ENCODE results near the gene SLC31A1.

Gene SLC31A1

DNA sequence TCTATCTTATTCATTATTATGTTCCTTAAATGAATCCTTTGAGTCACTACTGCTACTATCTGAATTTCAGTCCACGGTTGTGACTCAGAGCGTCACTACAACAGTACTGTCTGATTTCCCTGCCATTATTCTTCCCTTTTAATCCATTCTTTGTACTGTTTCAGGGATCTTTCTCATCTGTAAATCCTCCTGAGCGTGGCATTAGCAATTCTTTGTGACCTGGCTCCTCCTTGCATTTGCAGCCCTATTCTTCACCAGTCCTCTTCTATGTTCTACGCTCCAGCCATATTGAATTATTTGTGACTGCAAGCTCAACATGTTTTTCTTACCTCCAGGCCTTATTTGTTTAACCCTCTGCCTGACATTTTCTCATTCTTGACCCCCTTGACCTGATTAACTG, 60.0 kb downstream of the SLC31A1 start:
- peaks cover 90% of the 10 kb centered on the region for H3K36me3 ChIP-seq (ENCODE audit: control insufficient read depth, low read length)
- H3K9me3 ChIP-seq (ENCODE audit: control insufficient read depth, insufficient read depth, low read length): no peaks in the 10 kb centered on the region

GRCh38 chr9:113289091-113289490, 67.7 kb downstream of the SLC31A1 start:
- TF ChIP-seq, protein P1, sequence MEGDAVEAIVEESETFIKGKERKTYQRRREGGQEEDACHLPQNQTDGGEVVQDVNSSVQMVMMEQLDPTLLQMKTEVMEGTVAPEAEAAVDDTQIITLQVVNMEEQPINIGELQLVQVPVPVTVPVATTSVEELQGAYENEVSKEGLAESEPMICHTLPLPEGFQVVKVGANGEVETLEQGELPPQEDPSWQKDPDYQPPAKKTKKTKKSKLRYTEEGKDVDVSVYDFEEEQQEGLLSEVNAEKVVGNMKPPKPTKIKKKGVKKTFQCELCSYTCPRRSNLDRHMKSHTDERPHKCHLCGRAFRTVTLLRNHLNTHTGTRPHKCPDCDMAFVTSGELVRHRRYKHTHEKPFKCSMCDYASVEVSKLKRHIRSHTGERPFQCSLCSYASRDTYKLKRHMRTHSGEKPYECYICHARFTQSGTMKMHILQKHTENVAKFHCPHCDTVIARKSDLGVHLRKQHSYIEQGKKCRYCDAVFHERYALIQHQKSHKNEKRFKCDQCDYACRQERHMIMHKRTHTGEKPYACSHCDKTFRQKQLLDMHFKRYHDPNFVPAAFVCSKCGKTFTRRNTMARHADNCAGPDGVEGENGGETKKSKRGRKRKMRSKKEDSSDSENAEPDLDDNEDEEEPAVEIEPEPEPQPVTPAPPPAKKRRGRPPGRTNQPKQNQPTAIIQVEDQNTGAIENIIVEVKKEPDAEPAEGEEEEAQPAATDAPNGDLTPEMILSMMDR (IDR thresholded peaks at IDR 0.05; ENCODE audit: low read depth, low read length, poor library complexity, severe bottlenecking): no peak
- TF ChIP-seq EZH2phosphoT487 (IDR thresholded peaks at IDR 0.05; ENCODE audit: borderline replicate concordance, low read length): no peak

More for the DNA sequence above, 60.0 kb downstream of the SLC31A1 start:
- H3K4me3 ChIP-seq (ENCODE audit: low read length): no peak overlapping the region
- peaks cover 36% of the 10 kb centered on the region for H3K79me2 ChIP-seq (ENCODE audit: control insufficient read depth, low read length)
- no peak overlapping the region for H3K4me2 ChIP-seq (ENCODE audit: low read length)
- no peak for TF ChIP-seq EZH2phosphoT487 (IDR thresholded peaks at IDR 0.05; ENCODE audit: borderline replicate concordance, low read length)
- TF ChIP-seq, protein P1 (IDR thresholded peaks at IDR 0.05; ENCODE audit: low read depth, low read length, poor library complexity, severe bottlenecking): no peak
- no peaks in the 10 kb centered on the region for H4K20me1 ChIP-seq (ENCODE audit: control insufficient read depth, insufficient read depth, low read depth, low read length)
- peaks cover 10% of the 10 kb centered on the region for H3K4me1 ChIP-seq (ENCODE audit: control insufficient read depth, low read length)
- no peak overlapping the region for H3K27ac ChIP-seq (ENCODE audit: low read depth, low read length)
- H3F3A ChIP-seq (ENCODE audit: control insufficient read depth, insufficient read depth): no peaks in the 10 kb centered on the region
- H3K9me2 ChIP-seq (replicated peaks; ENCODE audit: control insufficient read depth, low read length): no peaks in the 10 kb centered on the region
- H3K27me3 ChIP-seq (ENCODE audit: control insufficient read depth, low read length): no peaks in the 10 kb centered on the region

GRCh38 chr9:113290052-113290607, 68.8 kb downstream of the SLC31A1 start:
- Histone ChIP-seq H4K20me1 (ENCODE audit: control insufficient read depth, insufficient read depth, low read depth, low read length) (no peaks in the 10 kb centered on the region), H3K27me3 (ENCODE audit: control insufficient read depth, low read length) (no peaks in the 10 kb centered on the region), H3K9me3 (ENCODE audit: control insufficient read depth, insufficient read depth, low read length) (no peaks in the 10 kb centered on the region), H3F3A (ENCODE audit: control insufficient read depth, insufficient read depth) (peaks cover 8% of the 10 kb centered on the region; the same call in 1 of the 2 replicates), H3K9me2 (replicated peaks; ENCODE audit: control insufficient read depth, low read length) (no peaks in the 10 kb centered on the region), H3K4me3 (ENCODE audit: low read length) (no peak overlapping the region), H3K79me2 (ENCODE audit: control insufficient read depth, low read length) (no peaks in the 10 kb centered on the region), H3K27ac (ENCODE audit: low read depth, low read length) (no peak overlapping the region), H3K4me1 (ENCODE audit: control insufficient read depth, low read length) (no peaks in the 10 kb centered on the region), H3K36me3 (ENCODE audit: control insufficient read depth, low read length) (peaks cover 84% of the 10 kb centered on the region), H3K4me2 (ENCODE audit: low read length) (no peak overlapping the region)
- TF ChIP-seq EZH2phosphoT487 (IDR thresholded peaks at IDR 0.05; ENCODE audit: borderline replicate concordance, low read length): no peak
- TF ChIP-seq, protein P1 (IDR thresholded peaks at IDR 0.05; ENCODE audit: low read depth, low read length, poor library complexity, severe bottlenecking): no peak

More at GRCh38 chr9:113289091-113289490, 67.7 kb downstream of the SLC31A1 start:
- Histone ChIP-seq H3K9me2 (replicated peaks; ENCODE audit: control insufficient read depth, low read length) (no peaks in the 10 kb centered on the region), H3K36me3 (ENCODE audit: control insufficient read depth, low read length) (peaks cover 92% of the 10 kb centered on the region), H3F3A (ENCODE audit: control insufficient read depth, insufficient read depth) (peaks cover 5% of the 10 kb centered on the region; the same call in 1 of the 2 replicates), H3K9me3 (ENCODE audit: control insufficient read depth, insufficient read depth, low read length) (no peaks in the 10 kb centered on the region), H3K79me2 (ENCODE audit: control insufficient read depth, low read length) (no peaks in the 10 kb centered on the region), H3K4me1 (ENCODE audit: control insufficient read depth, low read length) (no peaks in the 10 kb centered on the region), H4K20me1 (ENCODE audit: control insufficient read depth, insufficient read depth, low read depth, low read length) (no peaks in the 10 kb centered on the region), H3K4me2 (ENCODE audit: low read length) (no peak overlapping the region), H3K4me3 (ENCODE audit: low read length) (no peak overlapping the region), H3K27ac (ENCODE audit: low read depth, low read length) (no peak overlapping the region), H3K27me3 (ENCODE audit: control insufficient read depth, low read length) (no peaks in the 10 kb centered on the region)

All from DOHH2 (cell line).